ENCODE results near the gene CCDC78.

The CCDC78 gene

GRCh38 chr16:726438-727290 lies at the start of gene CCDC78, which contains the start of gene HAGHL:
CCDC78 (minus strand) TSS chr16:726443; CDS start chr16:726367, 76 bp downstream.
HAGHL (plus strand) TSS chr16:727106; CDS start chr16:727510, 404 bp downstream.
- no peak for FAIRE-seq

- FAIRE-seq = no peak
Measured at GRCh38 chr16:775236-775796, 49.1 kb upstream of the CCDC78 start.

GRCh38 chr16:774086-775001 lies 48.1 kb upstream of the CCDC78 start:
- no peak for FAIRE-seq

- no peak for FAIRE-seq
Measured at GRCh38 chr16:772959-773358, 46.7 kb upstream of the CCDC78 start.

- no peak for FAIRE-seq
Measured at GRCh38 chr16:770411-770810, 44.2 kb upstream of the CCDC78 start.

GRCh38 chr16:769934-770333 lies 43.7 kb upstream of the CCDC78 start:
- no peak for FAIRE-seq

- no peak for FAIRE-seq
Measured at GRCh38 chr16:769184-769784, 43.0 kb upstream of the CCDC78 start.

- FAIRE-seq = no peak
Measured at GRCh38 chr16:768428-768827, 42.2 kb upstream of the CCDC78 start.

- no peak for FAIRE-seq
Measured at GRCh38 chr16:767743-768235, 41.5 kb upstream of the CCDC78 start.

- no peak for FAIRE-seq
Measured at GRCh38 chr16:766820-767640, 40.8 kb upstream of the CCDC78 start.

- no peak for FAIRE-seq
Measured at GRCh38 chr16:766008-766819, 40.0 kb upstream of the CCDC78 start.

- FAIRE-seq = no peak
Measured at GRCh38 chr16:765488-765865, 39.2 kb upstream of the CCDC78 start.

- FAIRE-seq = no peak
Measured at GRCh38 chr16:764848-765487, 38.7 kb upstream of the CCDC78 start.

- no peak for FAIRE-seq
Measured at GRCh38 chr16:764184-764750, 38.0 kb upstream of the CCDC78 start.

GRCh38 chr16:763369-764183 lies 37.3 kb upstream of the CCDC78 start:
- no peak for FAIRE-seq

GRCh38 chr16:762595-763268 lies 36.5 kb upstream of the CCDC78 start:
- no peak for FAIRE-seq

- FAIRE-seq = no peak
Measured at GRCh38 chr16:761625-762513, 35.6 kb upstream of the CCDC78 start.

Measured in TTC549 (cell line).